ENCODE data around the gene ARID1B.

The ARID1B gene

DNA sequence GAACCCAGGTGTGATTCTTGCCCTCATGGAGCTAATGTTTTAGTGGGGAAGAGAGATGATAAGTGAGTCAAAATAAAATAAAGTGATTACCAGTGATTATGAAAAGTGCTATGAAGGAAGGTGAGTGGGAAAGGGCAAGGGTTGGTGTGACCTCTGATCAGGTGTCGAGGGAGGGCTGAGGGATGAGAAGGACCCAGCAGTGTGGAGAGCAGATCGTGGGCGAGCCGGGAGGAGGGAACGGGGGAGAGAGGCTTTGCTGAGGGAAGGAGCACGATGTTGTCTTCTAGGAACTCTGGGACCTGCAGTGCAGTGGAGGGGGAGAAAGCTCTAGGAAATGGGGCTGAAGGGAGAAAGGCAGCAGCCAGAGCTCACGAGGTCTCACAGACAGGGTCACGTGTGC is 354.1 kb downstream of the ARID1B start:
- peaks cover 20% of the 10 kb centered on the region for H3K36me3 ChIP-seq (ENCODE audit: control insufficient read depth, insufficient read depth, low read length)

DNA sequence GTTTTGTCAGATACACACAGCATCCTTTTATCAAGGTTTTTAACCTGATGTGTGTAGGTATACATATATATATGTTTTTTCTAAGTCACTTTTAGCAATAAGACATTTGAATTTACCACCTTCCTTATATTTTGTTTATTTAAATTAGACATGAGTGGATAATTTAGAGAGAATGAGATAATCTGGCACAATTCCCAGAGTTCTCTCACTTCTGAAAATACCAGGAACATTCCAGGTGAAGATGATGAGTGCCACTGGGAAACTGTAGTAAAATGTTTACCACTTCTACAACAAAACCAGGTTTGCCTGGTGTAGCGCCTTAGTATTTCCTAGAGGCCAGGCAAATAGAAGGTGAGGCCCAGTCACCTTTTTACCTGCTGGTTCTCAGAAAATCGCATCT is 356.7 kb downstream of the ARID1B start:
- H3K9me3 ChIP-seq (ENCODE audit: control insufficient read depth, low read length), result no peaks in the 10 kb centered on the region
- H3K4me1 ChIP-seq (ENCODE audit: control insufficient read depth, insufficient read depth, low read length, poor library complexity, severe bottlenecking), result no peaks in the 10 kb centered on the region
- H3K27ac ChIP-seq (ENCODE audit: insufficient read depth, low read length, poor library complexity, severe bottlenecking), result no peak overlapping the region
- DNase-seq, result no peak
- no peak overlapping the region for H3K4me3 ChIP-seq (ENCODE audit: insufficient read depth, low read depth, low read length, poor library complexity, severe bottlenecking)
- no peaks in the 10 kb centered on the region for H3K27me3 ChIP-seq (replicated peaks; ENCODE audit: control insufficient read depth, insufficient read depth, low read length, poor library complexity, severe bottlenecking)
- peaks cover 20% of the 10 kb centered on the region for H3K36me3 ChIP-seq (ENCODE audit: control insufficient read depth, insufficient read depth, low read length)

More for the DNA sequence above, 354.1 kb downstream of the ARID1B start:
- DNase-seq, result no peak
- Histone ChIP-seq H3K4me3 (ENCODE audit: insufficient read depth, low read depth, low read length, poor library complexity, severe bottlenecking) (no peak overlapping the region), H3K27ac (ENCODE audit: insufficient read depth, low read length, poor library complexity, severe bottlenecking) (no peak overlapping the region), H3K27me3 (replicated peaks; ENCODE audit: control insufficient read depth, insufficient read depth, low read length, poor library complexity, severe bottlenecking) (no peaks in the 10 kb centered on the region), H3K9me3 (ENCODE audit: control insufficient read depth, low read length) (no peaks in the 10 kb centered on the region), H3K4me1 (ENCODE audit: control insufficient read depth, insufficient read depth, low read length, poor library complexity, severe bottlenecking) (no peaks in the 10 kb centered on the region)

DNA sequence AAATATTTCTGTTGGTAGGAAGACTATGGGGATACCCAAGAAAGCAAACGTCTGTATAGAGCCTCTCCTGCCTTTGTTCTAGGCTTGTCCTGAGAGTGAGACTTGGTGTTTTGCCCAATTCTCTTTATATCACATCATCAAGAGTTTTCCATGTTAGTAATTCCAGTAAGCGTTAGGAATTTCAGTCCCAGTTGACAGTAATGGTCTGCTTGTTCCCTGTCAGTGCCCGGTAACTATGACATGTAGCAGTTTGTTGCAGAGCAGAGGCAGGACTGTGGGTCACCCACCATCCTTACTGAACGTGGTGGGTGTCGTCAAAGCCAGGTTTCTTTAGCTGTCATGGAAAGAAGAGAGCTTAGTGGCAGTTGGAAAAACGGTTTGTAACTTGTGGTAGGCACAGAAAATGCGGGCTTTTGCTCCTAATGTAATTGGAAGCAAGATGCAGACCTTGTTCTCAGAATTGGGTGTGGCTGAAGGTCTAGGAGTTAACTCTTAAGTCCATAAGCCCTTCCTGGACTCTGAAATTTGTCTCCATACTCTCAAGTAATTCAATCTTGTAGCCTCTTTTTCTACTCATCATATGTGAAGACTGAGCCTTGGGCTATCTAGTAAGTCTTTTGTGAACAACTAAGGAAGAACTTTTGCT is 357.3 kb downstream of the ARID1B start:
- Histone ChIP-seq H3K36me3 (ENCODE audit: control insufficient read depth, insufficient read depth, low read length) (peaks cover 20% of the 10 kb centered on the region), H3K4me3 (ENCODE audit: insufficient read depth, low read depth, low read length, poor library complexity, severe bottlenecking) (no peak overlapping the region), H3K27ac (ENCODE audit: insufficient read depth, low read length, poor library complexity, severe bottlenecking) (no peak overlapping the region), H3K4me1 (ENCODE audit: control insufficient read depth, insufficient read depth, low read length, poor library complexity, severe bottlenecking) (no peaks in the 10 kb centered on the region), H3K9me3 (ENCODE audit: control insufficient read depth, low read length) (no peaks in the 10 kb centered on the region), H3K27me3 (replicated peaks; ENCODE audit: control insufficient read depth, insufficient read depth, low read length, poor library complexity, severe bottlenecking) (no peaks in the 10 kb centered on the region)
- DNase-seq, result no peak

DNA sequence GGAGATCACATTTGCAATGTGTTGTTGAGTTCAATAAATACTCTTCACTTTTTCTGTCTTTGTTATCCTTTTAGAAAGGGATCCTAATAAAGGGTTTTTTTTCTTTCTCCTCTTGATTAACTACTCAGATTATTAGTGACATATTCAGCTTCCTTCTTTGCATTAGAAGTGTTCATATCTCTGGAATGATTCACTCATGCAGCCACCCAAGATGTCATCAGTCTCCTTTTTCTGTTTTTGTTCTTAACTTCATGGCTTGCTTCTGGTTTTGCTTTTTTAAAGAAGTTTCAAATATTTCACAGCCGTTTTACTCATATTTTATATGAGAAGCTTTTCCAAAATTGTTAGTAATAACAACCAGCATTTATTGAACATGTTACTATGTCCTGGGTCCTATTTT is 358.5 kb downstream of the ARID1B start:
- no peaks in the 10 kb centered on the region for H3K27me3 ChIP-seq (replicated peaks; ENCODE audit: control insufficient read depth, insufficient read depth, low read length, poor library complexity, severe bottlenecking)
- H3K4me1 ChIP-seq (ENCODE audit: control insufficient read depth, insufficient read depth, low read length, poor library complexity, severe bottlenecking), result no peaks in the 10 kb centered on the region
- no peak for DNase-seq
- H3K4me3 ChIP-seq (ENCODE audit: insufficient read depth, low read depth, low read length, poor library complexity, severe bottlenecking), result no peak overlapping the region
- peaks cover 25% of the 10 kb centered on the region for H3K36me3 ChIP-seq (ENCODE audit: control insufficient read depth, insufficient read depth, low read length)
- no peaks in the 10 kb centered on the region for H3K9me3 ChIP-seq (ENCODE audit: control insufficient read depth, low read length)
- no peak overlapping the region for H3K27ac ChIP-seq (ENCODE audit: insufficient read depth, low read length, poor library complexity, severe bottlenecking)

DNA sequence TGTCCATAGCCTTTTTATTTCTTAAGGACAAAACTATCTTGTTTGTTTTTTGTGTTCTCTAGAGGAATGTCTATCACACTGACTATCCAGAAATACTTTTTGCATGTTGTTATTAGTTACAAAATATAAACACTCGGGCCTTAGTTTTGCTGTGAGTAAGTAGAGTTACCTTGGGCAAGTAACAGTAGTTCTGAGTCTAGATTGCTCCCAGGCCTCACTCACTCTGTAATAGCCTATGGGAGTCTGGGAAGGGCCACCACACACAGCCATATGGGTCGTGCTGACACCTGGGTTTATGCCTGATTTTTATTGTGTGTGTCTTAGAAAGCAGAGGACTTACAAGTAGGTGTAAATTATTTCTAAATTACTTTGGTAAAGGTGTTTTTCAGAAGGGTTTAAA is 360.3 kb downstream of the ARID1B start:
- Histone ChIP-seq H3K27ac (ENCODE audit: insufficient read depth, low read length, poor library complexity, severe bottlenecking) (no peak overlapping the region), H3K27me3 (replicated peaks; ENCODE audit: control insufficient read depth, insufficient read depth, low read length, poor library complexity, severe bottlenecking) (no peaks in the 10 kb centered on the region), H3K4me3 (ENCODE audit: insufficient read depth, low read depth, low read length, poor library complexity, severe bottlenecking) (no peak overlapping the region), H3K9me3 (ENCODE audit: control insufficient read depth, low read length) (no peaks in the 10 kb centered on the region), H3K4me1 (ENCODE audit: control insufficient read depth, insufficient read depth, low read length, poor library complexity, severe bottlenecking) (no peaks in the 10 kb centered on the region), H3K36me3 (ENCODE audit: control insufficient read depth, insufficient read depth, low read length) (peaks cover 31% of the 10 kb centered on the region)
- no peak for DNase-seq

DNA sequence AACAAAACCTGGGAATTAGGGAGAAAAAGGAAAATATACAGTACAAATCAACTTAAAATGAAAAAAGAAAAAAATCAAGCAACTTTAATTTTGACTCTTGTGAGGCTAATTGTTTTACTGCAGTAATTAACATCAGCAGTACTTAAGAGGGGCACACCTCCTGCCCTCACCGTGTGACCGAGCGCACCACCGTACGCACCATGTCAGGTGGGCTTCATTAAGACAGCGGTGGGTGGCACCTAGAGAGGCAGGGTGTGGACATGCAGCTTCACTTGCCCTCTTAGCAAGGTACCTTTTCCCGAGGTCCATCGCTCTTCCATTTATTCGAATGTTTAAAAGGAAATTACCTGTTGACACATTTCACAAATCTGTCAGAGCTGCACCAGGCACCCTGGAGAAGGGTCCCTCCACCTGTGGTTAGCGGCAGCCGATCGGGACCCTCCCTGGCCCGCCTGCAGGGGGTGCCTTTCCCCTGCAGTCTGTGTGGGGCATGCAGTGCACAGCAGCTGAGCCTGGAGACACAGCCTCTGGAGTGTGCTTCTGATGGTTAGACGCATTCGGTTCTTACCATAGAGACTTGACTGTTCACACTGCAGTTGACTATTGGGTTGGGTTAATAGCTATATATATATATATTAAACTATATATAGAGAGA is 362.0 kb downstream of the ARID1B start:
- Histone ChIP-seq H3K4me3 (ENCODE audit: insufficient read depth, low read depth, low read length, poor library complexity, severe bottlenecking) (no peak overlapping the region), H3K4me1 (ENCODE audit: control insufficient read depth, insufficient read depth, low read length, poor library complexity, severe bottlenecking) (no peaks in the 10 kb centered on the region), H3K27ac (ENCODE audit: insufficient read depth, low read length, poor library complexity, severe bottlenecking) (no peak overlapping the region), H3K27me3 (replicated peaks; ENCODE audit: control insufficient read depth, insufficient read depth, low read length, poor library complexity, severe bottlenecking) (no peaks in the 10 kb centered on the region), H3K36me3 (ENCODE audit: control insufficient read depth, insufficient read depth, low read length) (peaks cover 18% of the 10 kb centered on the region), H3K9me3 (ENCODE audit: control insufficient read depth, low read length) (no peaks in the 10 kb centered on the region)
- no peak for DNase-seq

DNA sequence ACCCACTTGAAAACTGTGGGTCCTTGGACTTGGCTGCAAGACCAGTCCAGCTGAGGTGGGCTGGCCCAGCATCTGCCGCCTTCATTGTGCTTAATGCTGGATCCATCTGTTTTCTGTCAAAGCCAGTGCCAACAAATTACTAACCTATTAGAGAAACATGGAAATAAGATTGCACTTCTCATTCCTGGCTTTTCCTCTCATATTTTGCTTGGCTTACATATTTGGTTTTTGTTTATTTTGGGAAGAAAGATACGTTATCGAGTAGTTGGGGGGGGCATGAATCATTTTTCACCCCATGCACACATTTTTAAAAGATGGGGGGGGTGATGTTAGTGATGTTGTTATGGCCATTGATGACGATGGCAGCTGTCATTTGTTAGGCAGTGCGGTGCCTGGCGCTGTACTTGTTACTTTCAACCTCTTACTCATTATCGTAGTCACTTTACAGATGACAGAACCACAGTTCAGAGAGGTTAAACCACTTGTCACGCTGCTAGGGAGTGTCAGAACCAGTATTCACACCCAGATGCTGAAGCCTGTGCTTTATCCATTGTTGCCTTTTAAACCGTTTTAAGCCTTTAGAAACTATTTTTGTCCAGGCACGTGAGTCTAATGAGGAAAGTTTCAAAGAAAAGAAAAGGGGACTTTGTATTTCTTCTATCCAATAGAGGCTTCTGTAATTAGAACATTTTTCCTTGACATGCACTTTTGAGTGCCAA is 366.2 kb downstream of the ARID1B start:
- H3K4me1 ChIP-seq (ENCODE audit: control insufficient read depth, insufficient read depth, low read length, poor library complexity, severe bottlenecking), result no peaks in the 10 kb centered on the region
- no peak for DNase-seq
- H3K36me3 ChIP-seq (ENCODE audit: control insufficient read depth, insufficient read depth, low read length), result peaks cover 17% of the 10 kb centered on the region
- H3K27ac ChIP-seq (ENCODE audit: insufficient read depth, low read length, poor library complexity, severe bottlenecking), result no peak overlapping the region
- no peaks in the 10 kb centered on the region for H3K27me3 ChIP-seq (replicated peaks; ENCODE audit: control insufficient read depth, insufficient read depth, low read length, poor library complexity, severe bottlenecking)
- H3K4me3 ChIP-seq (ENCODE audit: insufficient read depth, low read depth, low read length, poor library complexity, severe bottlenecking), result no peak overlapping the region
- no peaks in the 10 kb centered on the region for H3K9me3 ChIP-seq (ENCODE audit: control insufficient read depth, low read length)

DNA sequence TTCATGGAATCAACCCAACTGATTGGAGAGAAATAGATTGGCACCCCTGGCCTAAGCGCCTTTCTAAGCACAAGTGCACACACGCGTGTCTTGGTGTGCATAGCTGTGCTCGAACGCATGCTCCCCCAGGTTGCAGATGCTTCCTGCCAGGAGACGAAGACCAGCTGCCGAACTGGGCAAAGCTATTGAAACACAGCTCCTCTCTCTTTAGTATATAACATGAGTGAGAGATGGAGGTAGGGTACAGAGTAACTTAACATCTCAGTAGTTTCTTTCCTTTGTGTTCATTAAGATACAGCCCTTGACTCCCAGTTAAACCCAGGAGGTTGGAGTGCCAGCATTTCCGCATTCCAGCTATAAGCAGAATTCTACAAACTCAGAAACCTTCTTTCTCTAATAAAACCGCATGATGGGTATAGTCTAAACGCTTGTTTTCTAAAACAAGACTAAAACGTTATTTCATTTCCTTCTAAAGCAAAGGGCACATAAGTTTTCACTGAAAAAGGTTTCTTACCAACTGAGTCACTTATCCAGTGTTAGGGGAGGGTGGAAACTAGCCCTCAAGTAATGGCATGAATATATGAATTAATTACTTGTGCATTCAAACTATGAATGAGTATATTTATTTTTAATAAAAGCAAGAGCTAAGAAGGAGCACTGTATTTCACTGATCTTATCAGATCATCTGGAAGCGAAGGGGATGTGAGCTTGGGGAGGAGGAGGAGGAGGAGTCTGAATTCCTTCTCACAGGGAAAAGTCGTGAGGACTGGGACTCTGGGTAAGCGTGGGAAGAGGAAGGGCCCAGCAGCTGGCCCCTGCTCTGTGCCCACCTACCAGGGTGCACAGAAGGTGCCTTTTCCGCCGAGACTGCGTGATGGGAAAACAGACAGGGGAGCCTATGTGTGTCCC is 367.0 kb downstream of the ARID1B start:
- no peak overlapping the region for H3K4me3 ChIP-seq (ENCODE audit: insufficient read depth, low read depth, low read length, poor library complexity, severe bottlenecking)
- no peak for DNase-seq
- no peaks in the 10 kb centered on the region for H3K4me1 ChIP-seq (ENCODE audit: control insufficient read depth, insufficient read depth, low read length, poor library complexity, severe bottlenecking)
- no peaks in the 10 kb centered on the region for H3K27me3 ChIP-seq (replicated peaks; ENCODE audit: control insufficient read depth, insufficient read depth, low read length, poor library complexity, severe bottlenecking)
- H3K27ac ChIP-seq (ENCODE audit: insufficient read depth, low read length, poor library complexity, severe bottlenecking), result no peak overlapping the region
- H3K9me3 ChIP-seq (ENCODE audit: control insufficient read depth, low read length), result no peaks in the 10 kb centered on the region
- H3K36me3 ChIP-seq (ENCODE audit: control insufficient read depth, insufficient read depth, low read length), result peaks cover 25% of the 10 kb centered on the region

DNA sequence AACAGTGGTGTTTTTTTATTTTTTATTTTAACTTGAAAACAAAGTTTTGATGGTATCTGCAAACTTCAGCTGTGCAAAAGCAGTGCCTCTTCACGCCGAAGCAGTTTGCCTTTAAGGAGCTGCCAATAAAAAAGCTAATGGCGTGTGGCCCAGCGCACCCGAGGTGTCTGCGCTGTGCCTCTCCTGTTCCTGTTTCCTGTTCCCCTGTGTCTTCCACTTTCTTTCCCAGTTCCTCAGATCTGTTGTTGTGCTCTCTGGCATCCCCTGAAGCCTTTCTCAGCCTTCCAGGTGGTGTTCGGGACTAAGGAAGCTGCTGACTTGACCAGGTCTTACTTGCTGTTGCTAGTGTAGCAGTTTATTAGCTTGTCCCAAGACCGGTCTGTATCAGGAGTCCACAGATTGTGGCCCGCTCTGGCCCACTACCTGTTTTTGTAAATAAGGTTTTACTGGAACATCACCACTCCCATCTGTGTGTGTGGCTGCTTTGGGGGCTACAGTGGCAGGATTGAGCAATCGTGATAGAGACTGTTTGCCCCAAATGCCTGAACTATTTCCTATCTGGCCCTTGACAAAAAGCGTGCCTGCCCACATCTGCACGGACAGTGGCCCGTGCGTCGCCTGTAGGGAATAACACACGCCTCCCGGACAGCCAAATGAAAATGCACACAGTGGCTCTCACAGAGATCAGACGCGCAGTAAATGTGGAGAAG is 367.8 kb downstream of the ARID1B start:
- Histone ChIP-seq H3K4me3 (ENCODE audit: insufficient read depth, low read depth, low read length, poor library complexity, severe bottlenecking) (no peak overlapping the region), H3K36me3 (ENCODE audit: control insufficient read depth, insufficient read depth, low read length) (peaks cover 27% of the 10 kb centered on the region), H3K27me3 (replicated peaks; ENCODE audit: control insufficient read depth, insufficient read depth, low read length, poor library complexity, severe bottlenecking) (no peaks in the 10 kb centered on the region), H3K27ac (ENCODE audit: insufficient read depth, low read length, poor library complexity, severe bottlenecking) (no peak overlapping the region), H3K4me1 (ENCODE audit: control insufficient read depth, insufficient read depth, low read length, poor library complexity, severe bottlenecking) (no peaks in the 10 kb centered on the region), H3K9me3 (ENCODE audit: control insufficient read depth, low read length) (no peaks in the 10 kb centered on the region)
- DNase-seq, result no peak
